K562 (cell line): ENCODE data around the gene CACNB1. TPM values are rescaled to one million over a fixed set of nuclear protein-coding genes. Genes with fewer than 3 reads are reported as not detected.

Experiments
- ATAC-seq: fragments of 200-7000 bp; cut with Tn5 transposase; 3 replicates; pipeline ENCODE4 v1.9.1; 2020; ENCODE audit warnings: moderate library complexity
- BruUV-seq: library from RNA; stranded (reverse); fragments of 400-500 nt; replicated peaks from 2 replicates; lab custom pipeline; 2021; lab: Mats Ljungman, UMichigan
- CTCF ChIA-PET: fragments of 300-600 bp; formaldehyde crosslinking; extraction: SDS; loops from one replicate; lab custom pipeline; 2021; ENCODE audit warnings: low intra/inter-chr PET ratio; lab: Yijun Ruan, JAX
- POLR2A ChIA-PET: fragments of 300-600, 350-650 bp; sonication (Branson Sonifier 250); formaldehyde crosslinking; extraction: SDS; loops from one replicate; lab custom pipeline; 2021; ENCODE audit warnings: antibody characterized with exemption, inconsistent platforms; lab: Yijun Ruan, JAX
- DNase-seq, 4 experiments: peaks; one replicate each; pipeline versions ENCODE4 v3.0.0 to v3.0.0-alpha.2; 2011 to 2018; ENCODE audit warnings: low spot score in 3 of 4, mixed read lengths in 3 of 4; ENCODE audit errors: extremely low read depth in 1 of 4
- FAIRE-seq: peaks from 2 replicates; lab custom pipeline; 2011; peaks lifted over from hg19 to GRCh38; lab: Jason Lieb, UNC
- H2AFZ ChIP-seq: 2 replicates; pipeline ENCODE4 v1.6.0; 2011; ENCODE audit warnings: low read depth, low read length, control low read depth, inconsistent platforms
- H3K27ac ChIP-seq: fragments of 200-600 bp; 3 replicates; pipeline ENCODE4 v1.8.0; 2011; ENCODE audit warnings: low read depth, mild to moderate bottlenecking, control low read depth, inconsistent platforms, low read length, moderate library complexity, mixed read lengths; ENCODE audit errors: extremely low read depth
- H3K27me3 ChIP-seq, 2 experiments: fragments of 300-600 bp in 1 of 2; 2 replicates in 1 of 2; 3 replicates in 1 of 2; pipeline versions ENCODE4 v1.6.0 to v1.8.0; 2011; ENCODE audit warnings: inconsistent platforms in 2 of 2, low read length in 2 of 2, mild to moderate bottlenecking in 1 of 2, mixed read lengths in 1 of 2, moderate library complexity in 1 of 2; ENCODE audit not compliant: control insufficient read depth in 2 of 2, insufficient read depth in 2 of 2
- H3K36me3 ChIP-seq: fragments of 300-600 bp; 3 replicates; pipeline ENCODE4 v1.8.0; 2011; ENCODE audit warnings: mild to moderate bottlenecking, low read length, inconsistent platforms; ENCODE audit not compliant: control insufficient read depth, insufficient read depth
- H3K4me1 ChIP-seq, 2 experiments: fragments of 200-600 bp in 1 of 2; replicated peaks in 1 of 2; 2 replicates in 1 of 2; 3 replicates in 1 of 2; pipeline versions ENCODE4 v1.5.1 to v1.8.0; 2011; ENCODE audit warnings: inconsistent platforms in 2 of 2, low read length in 2 of 2, mild to moderate bottlenecking in 1 of 2, mixed read lengths in 1 of 2, moderate library complexity in 1 of 2; ENCODE audit not compliant: control insufficient read depth in 2 of 2, insufficient read depth in 2 of 2
- H3K4me2 ChIP-seq: 2 replicates; pipeline ENCODE4 v1.6.1; 2011; ENCODE audit warnings: low read length, control low read depth, inconsistent platforms, mixed read lengths; ENCODE audit not compliant: insufficient read depth
- H3K4me3 ChIP-seq: fragments of 200-600 bp; sonication (generic), shearing (Covaris generic); 2 replicates; pipeline ENCODE4 v1.5.1; 2016; ENCODE audit warnings: control low read depth, inconsistent platforms
- H3K79me2 ChIP-seq: fragments of 200-600 bp; 3 replicates; pipeline ENCODE4 v1.8.0; 2011; ENCODE audit warnings: low read length, inconsistent platforms; ENCODE audit not compliant: control insufficient read depth, insufficient read depth
- H3K9ac ChIP-seq, 2 experiments: 2 replicates each; pipeline versions ENCODE4 v1.6.0 to v1.6.1; 2011; ENCODE audit warnings: low read depth in 2 of 2, low read length in 2 of 2, control low read depth in 1 of 2, inconsistent platforms in 1 of 2, mild to moderate bottlenecking in 1 of 2, mixed read lengths in 1 of 2; ENCODE audit not compliant: insufficient read depth in 1 of 2
- H3K9me1 ChIP-seq: one replicate; pipeline ENCODE4 v1.6.0; 2011; ENCODE audit warnings: inconsistent platforms, mild to moderate bottlenecking, low read length, moderate library complexity; ENCODE audit not compliant: control insufficient read depth, insufficient read depth
- H3K9me3 ChIP-seq: replicated peaks from 2 replicates; pipeline ENCODE4 v1.5.1; 2011; ENCODE audit warnings: low read depth, low read length, inconsistent platforms; ENCODE audit not compliant: control insufficient read depth, insufficient read depth
- H4K20me1 ChIP-seq: replicated peaks from 2 replicates; pipeline ENCODE4 v1.6.1; 2011; ENCODE audit warnings: low read length, inconsistent platforms, mixed read lengths; ENCODE audit not compliant: control insufficient read depth, insufficient read depth
- BRD4 ChIP-seq: fragments of 200-600 bp; sonication (generic); IDR thresholded peaks from 2 replicates; pipeline ENCODE4 v1.6.1; 2017; ENCODE audit warnings: inconsistent platforms
- IRF1 ChIP-seq: sonication (generic); formaldehyde crosslinking; IDR thresholded peaks from 2 replicates; pipeline ENCODE4 v1.8.0; 2022; ENCODE audit warnings: missing genetic modification reagents, mild to moderate bottlenecking, borderline replicate concordance
- RERE ChIP-seq: sonication (generic); formaldehyde crosslinking; IDR thresholded peaks from 2 replicates; pipeline ENCODE4 v1.8.0; 2023; ENCODE audit warnings: missing genetic modification reagents, mild to moderate bottlenecking, borderline replicate concordance
- RFX7 ChIP-seq: fragments of 250-450 bp; sonication (Bioruptor Pico); IDR thresholded peaks from 2 replicates; pipeline ENCODE4 v1.5.1; 2021; ENCODE audit warnings: mild to moderate bottlenecking
- TAF7 ChIP-seq: fragments of 450-650 bp; IDR thresholded peaks from 2 replicates; pipeline ENCODE4 v1.6.1; 2016; ENCODE audit warnings: missing genetic modification characterization, missing compliant biosample characterization
- ZBTB9 ChIP-seq: fragments of 450-650 bp; formaldehyde crosslinking; IDR thresholded peaks from 2 replicates; pipeline ENCODE4 v1.4.0; 2020; ENCODE audit warnings: mild to moderate bottlenecking, moderate library complexity
- ZNF217 ChIP-seq: sonication (generic); formaldehyde crosslinking; IDR thresholded peaks from 2 replicates; pipeline ENCODE4 v1.8.0; 2022; ENCODE audit warnings: mild to moderate bottlenecking, missing genetic modification reagents
- ZNF507 ChIP-seq: conservative IDR thresholded peaks from 2 replicates; pipeline ENCODE4 v1.6.1; 2017; ENCODE audit warnings: missing genetic modification characterization, missing compliant biosample characterization
- WGBS: fragments of 100-300 bp; shearing (Covaris generic); methylation state at CpG from one replicate; pipeline ENCODE4 v1.1.6; 2016; ENCODE audit warnings: low coverage, mixed read lengths; ENCODE audit not compliant: insufficient coverage; ENCODE audit errors: missing lambda C conversion rate; 5-methylcytosine and 5-hydroxymethylcytosine counted together
- in situ Hi-C: fragments of 300-500 bp; cut with MboI; formaldehyde crosslinking; loops from 4 replicates; pipeline ENCODE4 v1.15.0; 2018; ENCODE audit warnings: inconsistent platforms, mixed read lengths
- intact Hi-C: fragments of 100-400 bp; cut with micrococcal nuclease; formaldehyde crosslinking; loops from 2 replicates; pipeline ENCODE4 v1.14.2; 2022
- polyA plus RNA-seq, 8 experiments: library from polyadenylated mRNA; depleted of rRNA in 4 of 8; stranded (reverse) in 5 of 8; unstranded in 3 of 8; fragments of >200 nt; fragmentation: Nextera tagmentation in 2 of 8; fragmentation: Illumina TruSeq in 1 of 8; extraction: Ambion mirVana in 2 of 8; extraction: Trizol in 1 of 8; gene quantifications; 2 replicates each; pipeline versions ENCODE4 v1.2.1 to v1.2.3, GENCODE V29; 2011 to 2014; ENCODE audit warnings: inconsistent platforms in 1 of 8, missing spikeins in 1 of 8
- total RNA-seq, 7 experiments: library from RNA; depleted of rRNA in 6 of 7; stranded (reverse); fragments of >200 nt in 6 of 7; fragmentation: Illumina TruSeq in 2 of 7; extraction: Trizol in 2 of 7; gene quantifications; 2 replicates each; pipeline versions ENCODE4 v1.2.1 to v1.2.3, GENCODE V29; 2011 to 2021; ENCODE audit warnings: low replicate concordance in 1 of 7
- TF ChIP-seq, protein P1 (sequence below): fragments of 450-650 bp; IDR thresholded peaks from 2 replicates; pipeline ENCODE4 v1.6.1; 2016; ENCODE audit warnings: borderline replicate concordance
- TF ChIP-seq, protein P2 (sequence below): sonication (generic); formaldehyde crosslinking; IDR thresholded peaks from 2 replicates; pipeline ENCODE4 v1.9.0; 2022; ENCODE audit warnings: mild to moderate bottlenecking, missing genetic modification reagents

Gene CACNB1
- total and polyA plus RNA-seq, 9 of the 15 experiments (the other 6 are each of a cell fraction or from before 2014, with no cell fraction given) = 0.08 to 7.4 (median 3.0) TPM

DNA sequence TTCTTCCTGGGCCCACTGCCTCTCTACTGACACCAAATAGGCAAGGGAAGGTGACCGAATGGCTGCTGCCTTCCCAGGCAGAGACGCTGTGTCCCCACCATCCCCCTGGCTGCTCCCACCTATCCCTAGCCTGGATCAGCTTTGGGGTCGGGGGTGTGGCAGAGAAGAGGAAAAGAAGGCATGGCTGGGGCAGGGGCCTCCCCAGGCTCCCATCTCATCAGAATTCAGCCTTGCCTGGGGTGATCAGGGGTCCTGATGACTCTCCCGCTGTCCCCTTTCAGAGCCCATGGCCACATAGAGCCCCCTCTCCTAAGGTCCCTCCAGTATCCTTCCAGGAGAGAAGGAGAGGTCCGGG is 46.7 kb downstream of the CACNB1 start (continued):
- TF ChIP-seq, protein P1, sequence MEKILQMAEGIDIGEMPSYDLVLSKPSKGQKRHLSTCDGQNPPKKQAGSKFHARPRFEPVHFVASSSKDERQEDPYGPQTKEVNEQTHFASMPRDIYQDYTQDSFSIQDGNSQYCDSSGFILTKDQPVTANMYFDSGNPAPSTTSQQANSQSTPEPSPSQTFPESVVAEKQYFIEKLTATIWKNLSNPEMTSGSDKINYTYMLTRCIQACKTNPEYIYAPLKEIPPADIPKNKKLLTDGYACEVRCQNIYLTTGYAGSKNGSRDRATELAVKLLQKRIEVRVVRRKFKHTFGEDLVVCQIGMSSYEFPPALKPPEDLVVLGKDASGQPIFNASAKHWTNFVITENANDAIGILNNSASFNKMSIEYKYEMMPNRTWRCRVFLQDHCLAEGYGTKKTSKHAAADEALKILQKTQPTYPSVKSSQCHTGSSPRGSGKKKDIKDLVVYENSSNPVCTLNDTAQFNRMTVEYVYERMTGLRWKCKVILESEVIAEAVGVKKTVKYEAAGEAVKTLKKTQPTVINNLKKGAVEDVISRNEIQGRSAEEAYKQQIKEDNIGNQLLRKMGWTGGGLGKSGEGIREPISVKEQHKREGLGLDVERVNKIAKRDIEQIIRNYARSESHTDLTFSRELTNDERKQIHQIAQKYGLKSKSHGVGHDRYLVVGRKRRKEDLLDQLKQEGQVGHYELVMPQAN = no peak

GRCh38 chr17:39150104-39150634 is 47.3 kb downstream of the CACNB1 start:
- DNase-seq (no peak), FAIRE-seq (no peak), ATAC-seq (no peak)
- H4K20me1 ChIP-seq = peaks cover 4% of the 10 kb centered on the region; the same call in 1 of the 2 replicates
- H2AFZ ChIP-seq = no peak overlapping the region
- 5% methylated on average over 5 of the region's 5 CpGs for WGBS
- no peak overlapping the region for H3K4me3 ChIP-seq
- peaks cover 7 to 25% of the 10 kb centered on the region in 2 experiments; a peak in 4 of 5 replicates for H3K27me3 ChIP-seq
- no TSS peak for BruUV-seq
- no peaks in the 10 kb centered on the region for H3K9me3 ChIP-seq
- no peak overlapping the region for H3K9ac ChIP-seq
- no peak overlapping the region for H3K4me2 ChIP-seq
- ChIA-PET POLR2A (interaction anchor here (1.6 kb wide), 1 partner anchor 14 kb away, joined by 3 read pairs; no protein-coding TSS in a partner anchor), CTCF (interaction anchor here (1.0 kb wide), 1 partner anchor 167 kb away, joined by 4 read pairs; no protein-coding TSS in a partner anchor)
- in situ Hi-C loops (no loop called here), intact Hi-C loops (loop anchor here (5.0 to 10.0 kb wide), 4 partner anchors 83 to 395 kb away; partner anchors contain the start of gene PSMB3)
- no peaks in the 10 kb centered on the region for H3K36me3 ChIP-seq
- H3K79me2 ChIP-seq = no peaks in the 10 kb centered on the region
- H3K9me1 ChIP-seq = no peaks in the 10 kb centered on the region
- H3K27ac ChIP-seq = no peak overlapping the region
- H3K4me1 ChIP-seq = peaks cover 5 to 19% of the 10 kb centered on the region in 2 experiments; a peak in 2 of 5 replicates
- TF ChIP-seq, protein P2, sequence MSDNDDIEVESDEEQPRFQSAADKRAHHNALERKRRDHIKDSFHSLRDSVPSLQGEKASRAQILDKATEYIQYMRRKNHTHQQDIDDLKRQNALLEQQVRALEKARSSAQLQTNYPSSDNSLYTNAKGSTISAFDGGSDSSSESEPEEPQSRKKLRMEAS (CRISPR knock-in tag) = no peak
- no peak for TF ChIP-seq TAF7 (tag)
- no peak for TF ChIP-seq RFX7 (CRISPR knock-in tag)
- no peak for TF ChIP-seq RERE (CRISPR knock-in tag)
- TF ChIP-seq ZNF217 (CRISPR knock-in tag) = no peak
- no peak for TF ChIP-seq ZNF507 (tag)
- TF ChIP-seq IRF1 (CRISPR knock-in tag) = no peak
- TF ChIP-seq ZBTB9 (CRISPR knock-in tag) = no peak
- TF ChIP-seq BRD4 = no peak
